AG04450 (cell line): ENCODE data around the gene IKBKG. TPM values are rescaled to one million over a fixed set of nuclear protein-coding genes. Genes with fewer than 3 reads are reported as not detected.

Experiments
- CTCF ChIA-PET: fragments of 300-600, 350-600 bp; formaldehyde crosslinking; extraction: SDS; loops from one replicate; lab custom pipeline; 2022; ENCODE audit warnings: antibody characterized with exemption, inconsistent platforms; lab: Charles Lee
- POLR2A ChIA-PET: fragments of 350-600 bp; formaldehyde crosslinking; extraction: SDS; loops from one replicate; lab custom pipeline; 2021; ENCODE audit warnings: antibody characterized with exemption, inconsistent platforms; lab: Yijun Ruan, JAX
- DNase-seq: peaks from one replicate; pipeline ENCODE4 v3.0.0-alpha.2; 2011; ENCODE audit warnings: low read depth, low spot score
- H3K27ac ChIP-seq: one replicate; pipeline ENCODE4 v1.5.1; 2012; ENCODE audit warnings: low read depth, low read length, control low read depth
- H3K27me3 ChIP-seq: one replicate; pipeline ENCODE4 v1.6.0; 2012; ENCODE audit warnings: low read length; ENCODE audit not compliant: control insufficient read depth, insufficient read depth
- H3K4me3 ChIP-seq: 2 replicates; pipeline ENCODE4 v1.5.1; 2011; ENCODE audit warnings: mild to moderate bottlenecking, low read depth, low read length, control low read depth
- H3K9me3 ChIP-seq: 2 replicates; pipeline ENCODE4 v1.5.1; 2012; ENCODE audit warnings: low read length; ENCODE audit not compliant: control insufficient read depth, insufficient read depth
- polyA plus RNA-seq: library from polyadenylated mRNA; depleted of rRNA; stranded (reverse); fragments of >200 nt; gene quantifications from 2 replicates; pipeline ENCODE4 v1.2.3, GENCODE V29; 2011
- TF ChIP-seq, protein P1 (sequence below): IDR thresholded peaks from 2 replicates; pipeline ENCODE4 v1.5.1; 2011; ENCODE audit warnings: low read depth, low read length, control low read depth, inconsistent platforms

The IKBKG gene
- polyA plus RNA-seq, 1 experiment, result 25.1 TPM

DNA sequence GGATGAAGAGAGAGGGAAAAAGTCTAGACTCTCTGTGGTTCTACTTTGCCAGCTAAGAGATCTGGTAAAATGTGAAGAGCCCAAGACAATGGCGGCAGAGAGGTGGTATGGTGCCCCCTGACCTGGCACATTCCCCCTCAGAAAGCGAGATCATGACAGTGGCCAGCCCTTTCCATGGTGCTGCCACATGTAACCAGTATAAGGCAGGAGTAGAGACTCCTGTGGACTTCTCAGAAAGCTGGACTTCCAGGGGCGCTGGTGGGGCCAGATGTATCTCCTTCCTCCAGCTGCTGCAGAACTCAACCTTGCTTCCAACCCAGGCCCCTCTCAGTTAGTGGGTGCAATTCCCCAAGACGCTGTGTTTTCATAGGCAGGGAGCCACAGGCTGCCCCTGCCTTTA, 47.1 kb downstream of the IKBKG start:
- ChIA-PET CTCF (interaction anchor here (2.6 kb wide), 1 partner anchor 154 kb away, joined by 8 read pairs; no protein-coding TSS in a partner anchor), POLR2A (no interaction called here)
- Histone ChIP-seq H3K9me3 (peaks cover 2% of the 10 kb centered on the region; the same call in 1 of the 2 replicates), H3K27me3 (peaks cover 8% of the 10 kb centered on the region), H3K4me3 (no peak overlapping the region), H3K27ac (no peak overlapping the region)
- no peak for DNase-seq
- TF ChIP-seq, protein P1, sequence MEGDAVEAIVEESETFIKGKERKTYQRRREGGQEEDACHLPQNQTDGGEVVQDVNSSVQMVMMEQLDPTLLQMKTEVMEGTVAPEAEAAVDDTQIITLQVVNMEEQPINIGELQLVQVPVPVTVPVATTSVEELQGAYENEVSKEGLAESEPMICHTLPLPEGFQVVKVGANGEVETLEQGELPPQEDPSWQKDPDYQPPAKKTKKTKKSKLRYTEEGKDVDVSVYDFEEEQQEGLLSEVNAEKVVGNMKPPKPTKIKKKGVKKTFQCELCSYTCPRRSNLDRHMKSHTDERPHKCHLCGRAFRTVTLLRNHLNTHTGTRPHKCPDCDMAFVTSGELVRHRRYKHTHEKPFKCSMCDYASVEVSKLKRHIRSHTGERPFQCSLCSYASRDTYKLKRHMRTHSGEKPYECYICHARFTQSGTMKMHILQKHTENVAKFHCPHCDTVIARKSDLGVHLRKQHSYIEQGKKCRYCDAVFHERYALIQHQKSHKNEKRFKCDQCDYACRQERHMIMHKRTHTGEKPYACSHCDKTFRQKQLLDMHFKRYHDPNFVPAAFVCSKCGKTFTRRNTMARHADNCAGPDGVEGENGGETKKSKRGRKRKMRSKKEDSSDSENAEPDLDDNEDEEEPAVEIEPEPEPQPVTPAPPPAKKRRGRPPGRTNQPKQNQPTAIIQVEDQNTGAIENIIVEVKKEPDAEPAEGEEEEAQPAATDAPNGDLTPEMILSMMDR, result no peak

DNA sequence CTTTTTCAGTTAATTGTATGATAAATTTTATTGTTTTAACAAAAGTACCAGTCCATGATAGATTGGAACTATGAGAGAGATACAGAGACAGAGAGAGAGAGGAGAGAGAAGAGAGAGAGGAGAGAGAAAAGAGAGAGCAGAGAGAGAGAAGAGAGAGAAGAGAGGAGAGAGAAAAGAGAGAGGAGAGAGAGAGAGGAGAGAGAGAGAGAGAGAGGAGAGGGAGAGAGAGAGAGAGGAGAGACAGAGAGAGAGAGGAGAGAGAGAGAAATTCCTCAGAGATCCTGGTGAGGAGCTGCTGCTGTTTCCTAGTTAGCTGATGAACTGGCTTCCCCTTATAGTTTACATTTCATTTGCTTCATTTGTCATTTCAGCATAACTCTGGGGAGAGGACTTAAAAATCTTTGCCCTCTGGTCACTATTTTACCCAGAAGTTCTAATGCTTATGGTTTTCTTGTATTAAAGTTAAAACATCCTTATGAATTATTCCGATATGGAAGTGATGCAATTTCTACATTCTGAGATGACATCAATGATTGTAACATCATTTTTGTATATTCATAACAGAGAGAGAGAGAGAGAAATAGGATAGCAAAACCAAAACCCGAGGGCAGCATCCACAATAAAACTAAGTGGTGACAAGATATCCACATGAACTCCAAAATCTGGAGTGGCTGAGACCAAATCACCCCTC, 48.3 kb downstream of the IKBKG start:
- H3K9me3 ChIP-seq, result peaks cover 3% of the 10 kb centered on the region; the same call in 1 of the 2 replicates
- DNase-seq, result no peak
- TF ChIP-seq, protein P1, result no peak
- no peak overlapping the region for H3K27ac ChIP-seq
- CTCF ChIA-PET, result interaction anchor here (2.6 kb wide), 1 partner anchor 153 kb away, joined by 8 read pairs; no protein-coding TSS in a partner anchor
- no peak overlapping the region for H3K4me3 ChIP-seq
- H3K27me3 ChIP-seq, result peaks cover 8% of the 10 kb centered on the region
- POLR2A ChIA-PET, result no interaction called here

DNA sequence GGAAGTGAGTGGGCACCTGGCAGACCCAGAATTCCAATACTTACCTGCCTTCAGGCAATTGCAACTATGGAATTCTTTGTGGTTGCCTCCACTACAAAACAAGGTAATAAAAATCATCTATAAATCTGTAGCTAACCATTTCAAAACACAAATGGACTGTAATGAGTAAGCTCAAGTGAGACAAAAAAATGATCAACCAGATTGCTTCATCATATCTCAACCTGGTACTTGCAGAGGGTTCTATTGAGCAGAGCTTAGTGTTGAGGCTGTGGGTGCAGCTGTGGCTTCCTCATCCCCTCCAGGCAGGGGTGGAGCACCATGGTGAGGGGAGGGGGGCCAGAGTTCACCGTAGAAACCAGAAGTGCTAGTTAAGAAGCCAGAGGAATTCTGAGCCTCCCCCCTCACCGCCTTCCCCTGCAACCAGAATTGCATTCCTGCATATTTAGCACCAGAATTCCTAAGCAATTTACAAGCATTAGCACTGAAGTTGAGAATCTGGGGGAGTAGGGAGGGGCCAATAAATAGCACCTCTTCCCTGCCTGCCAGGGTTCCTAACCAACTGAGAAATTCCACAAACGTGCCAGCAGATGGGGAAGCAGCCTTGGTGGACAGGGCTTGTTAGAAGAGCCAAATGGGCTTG, 49.0 kb downstream of the IKBKG start:
- ChIA-PET CTCF (interaction anchor here (2.6 kb wide), 1 partner anchor 152 kb away, joined by 8 read pairs; no protein-coding TSS in a partner anchor), POLR2A (no interaction called here)
- H3K27me3 ChIP-seq, result peaks cover 8% of the 10 kb centered on the region
- no peak for DNase-seq
- TF ChIP-seq, protein P1, result no peak
- H3K9me3 ChIP-seq, result peaks cover 3% of the 10 kb centered on the region; the same call in 1 of the 2 replicates
- H3K4me3 ChIP-seq, result no peak overlapping the region
- H3K27ac ChIP-seq, result no peak overlapping the region

DNA sequence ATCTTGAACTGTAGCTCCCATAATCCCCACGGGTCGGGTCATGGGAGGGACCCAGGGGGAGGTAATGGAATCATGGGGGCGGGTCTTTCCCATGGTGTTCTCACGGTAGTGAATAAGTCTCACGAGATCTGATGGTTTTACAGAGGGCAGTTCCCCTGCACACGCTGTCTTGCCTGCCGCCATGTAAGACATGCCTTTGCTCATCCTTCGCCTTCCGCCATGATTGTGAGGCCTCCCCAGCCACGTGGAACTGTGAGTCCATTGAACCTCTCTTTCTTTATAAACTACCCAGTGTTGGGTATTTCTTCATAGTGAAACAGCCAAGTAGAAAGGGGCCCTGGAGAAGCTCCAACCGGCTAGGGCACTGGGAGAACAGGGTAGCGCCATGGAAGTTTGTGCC, 49.8 kb downstream of the IKBKG start:
- POLR2A ChIA-PET, result no interaction called here
- TF ChIP-seq, protein P1, result no peak
- Histone ChIP-seq H3K27ac (no peak overlapping the region), H3K27me3 (peaks cover 8% of the 10 kb centered on the region), H3K4me3 (no peak overlapping the region), H3K9me3 (peaks cover 3% of the 10 kb centered on the region; the same call in 1 of the 2 replicates)
- CTCF ChIA-PET, result no interaction called here
- no peak for DNase-seq

DNA sequence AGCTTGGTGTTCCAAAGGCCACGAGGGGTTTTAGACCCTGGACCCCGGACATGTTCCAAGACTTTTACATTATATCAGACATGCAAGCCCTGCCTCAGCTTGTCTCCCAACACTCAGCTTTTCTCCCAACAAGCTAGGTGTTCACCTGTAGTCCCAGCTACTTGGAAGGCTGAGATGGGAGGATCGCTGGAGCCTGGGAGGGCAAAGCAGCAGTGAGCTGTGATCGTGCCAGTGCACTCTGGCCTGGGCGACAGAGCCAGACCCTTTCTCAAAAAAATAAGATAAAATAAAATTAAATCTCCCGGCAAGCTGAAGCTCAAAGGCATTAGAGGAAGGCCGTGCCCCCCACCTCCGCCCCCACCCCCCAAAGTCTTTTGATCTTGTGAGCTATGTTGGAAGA, 51.2 kb downstream of the IKBKG start:
- TF ChIP-seq, protein P1, result no peak
- Histone ChIP-seq H3K4me3 (no peak overlapping the region), H3K27ac (no peak overlapping the region), H3K27me3 (peaks cover 8% of the 10 kb centered on the region), H3K9me3 (peaks cover 3% of the 10 kb centered on the region; the same call in 1 of the 2 replicates)
- CTCF ChIA-PET, result interaction anchor here (0.6 kb wide), 1 partner anchor 50 kb away, joined by 3 read pairs; no protein-coding TSS in a partner anchor
- DNase-seq, result no peak
- POLR2A ChIA-PET, result no interaction called here
